HG03521 (cell line): ENCODE results near the gene OR13A1.
"Not testable (repeated sequence)": the region's sequence is repeated elsewhere in the genome, so short reads cannot be mapped to it uniquely, and the experiment has no call there.

Source experiments
- ATAC-seq: cut with Tn5 transposase; IDR thresholded peaks from one replicate; pipeline ENCODE4 v1.9.1; 2021; ENCODE audit warnings: mild to moderate bottlenecking, moderate library complexity; ENCODE audit not compliant: unreplicated experiment

Gene OR13A1

GRCh38 chr10:45282061-45282460, 33.3 kb downstream of the OR13A1 start:
- no peak for ATAC-seq

GRCh38 chr10:45280113-45280760, 35.2 kb downstream of the OR13A1 start:
- ATAC-seq = no peak

- ATAC-seq = no peak
These were observed 35.7 kb downstream of the OR13A1 start for GRCh38 chr10:45279682-45280081.

GRCh38 chr10:45278860-45279498, 36.4 kb downstream of the OR13A1 start:
- no peak for ATAC-seq

- not testable (repeated sequence) for ATAC-seq
These were observed 39.3 kb downstream of the OR13A1 start for GRCh38 chr10:45276146-45276545.

GRCh38 chr10:45274364-45274763, 41.0 kb downstream of the OR13A1 start:
- ATAC-seq = no peak

GRCh38 chr10:45267777-45268176, 47.6 kb downstream of the OR13A1 start:
- not testable (repeated sequence) for ATAC-seq

- no peak for ATAC-seq
These were observed 49.4 kb downstream of the OR13A1 start for GRCh38 chr10:45265996-45266395.

- ATAC-seq = no peak
These were observed 53.5 kb downstream of the OR13A1 start for GRCh38 chr10:45261946-45262345.

- ATAC-seq = no peak
These were observed 54.1 kb downstream of the OR13A1 start for GRCh38 chr10:45261243-45261775.

- ATAC-seq = not testable (repeated sequence)
These were observed 54.8 kb downstream of the OR13A1 start for GRCh38 chr10:45260635-45261034.

- ATAC-seq = not testable (repeated sequence)
These were observed 55.5 kb downstream of the OR13A1 start for GRCh38 chr10:45259786-45260495.

- ATAC-seq = no peak
These were observed 57.8 kb downstream of the OR13A1 start for GRCh38 chr10:45257600-45257999.

- ATAC-seq = no peak
These were observed 59.2 kb downstream of the OR13A1 start for GRCh38 chr10:45256246-45256645.

- ATAC-seq = no peak
These were observed 59.7 kb downstream of the OR13A1 start for GRCh38 chr10:45255706-45256105.

- no peak for ATAC-seq
These were observed 60.5 kb downstream of the OR13A1 start for GRCh38 chr10:45254892-45255291.

- no peak for ATAC-seq
These were observed 62.1 kb downstream of the OR13A1 start for GRCh38 chr10:45253183-45253914.
